NB4 (cell line): ENCODE results near the gene REG1B.
"Not testable (repeated sequence)": the region's sequence is repeated elsewhere in the genome, so short reads cannot be mapped to it uniquely, and the experiment has no call there.

Source experiments
- DNase-seq: peaks from one replicate; pipeline ENCODE4 v3.0.0; 2010; ENCODE audit warnings: low read depth
- H3K4me3 ChIP-seq: one replicate; pipeline ENCODE4 v1.5.1; 2011; ENCODE audit warnings: mild to moderate bottlenecking, low read depth, low read length, moderate library complexity
- MYC ChIP-seq: IDR thresholded peaks from 2 replicates; pipeline ENCODE4 v1.6.1; 2011; ENCODE audit warnings: low read depth, low read length
- POLR2A ChIP-seq: IDR thresholded peaks from 2 replicates; pipeline ENCODE4 v1.6.1; 2011; ENCODE audit warnings: mild to moderate bottlenecking; ENCODE audit not compliant: insufficient read length; ENCODE audit errors: extremely low read depth
- TF ChIP-seq, protein P1 (sequence below): IDR thresholded peaks from one replicate; pipeline ENCODE4 v1.5.1; 2012; ENCODE audit warnings: low read depth, low read length
- TF ChIP-seq, protein P2 (sequence below): IDR thresholded peaks from 2 replicates; pipeline ENCODE4 v1.6.1; 2011; ENCODE audit warnings: low read depth, low read length

REG1B gene

DNA sequence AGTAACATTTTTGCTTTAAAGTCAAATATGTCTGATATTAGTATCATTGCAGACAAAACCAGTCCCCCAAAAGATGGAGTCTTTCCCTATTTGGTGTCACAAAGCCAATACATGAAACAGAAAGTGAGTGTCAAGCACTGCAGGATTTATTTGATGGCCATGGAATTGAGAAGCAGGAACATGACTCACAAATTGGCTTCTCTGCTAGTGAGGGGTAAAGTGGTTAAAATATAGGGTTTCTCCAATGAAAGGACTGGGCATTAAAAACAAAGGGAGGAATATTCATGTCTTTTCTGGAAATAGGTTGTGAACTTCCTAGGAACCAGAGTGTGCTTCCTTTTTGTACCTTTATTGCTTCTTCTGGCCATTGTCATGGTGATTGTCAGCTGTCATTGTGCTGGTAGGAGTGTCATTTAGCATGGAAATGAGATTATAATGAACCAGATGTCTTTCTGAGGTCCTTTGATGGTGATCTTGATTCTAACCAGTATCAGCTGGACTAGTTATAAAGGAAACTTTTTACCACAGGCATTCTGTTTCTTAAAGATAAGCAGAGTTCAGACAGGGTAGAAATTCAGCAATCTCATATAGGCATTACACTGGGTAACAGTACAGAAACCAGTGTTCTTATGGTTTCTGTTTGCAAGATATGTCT lies 4.1 kb downstream of the REG1B start:
- no peak for DNase-seq
- H3K4me3 ChIP-seq: no peak overlapping the region
- TF ChIP-seq, protein P1, sequence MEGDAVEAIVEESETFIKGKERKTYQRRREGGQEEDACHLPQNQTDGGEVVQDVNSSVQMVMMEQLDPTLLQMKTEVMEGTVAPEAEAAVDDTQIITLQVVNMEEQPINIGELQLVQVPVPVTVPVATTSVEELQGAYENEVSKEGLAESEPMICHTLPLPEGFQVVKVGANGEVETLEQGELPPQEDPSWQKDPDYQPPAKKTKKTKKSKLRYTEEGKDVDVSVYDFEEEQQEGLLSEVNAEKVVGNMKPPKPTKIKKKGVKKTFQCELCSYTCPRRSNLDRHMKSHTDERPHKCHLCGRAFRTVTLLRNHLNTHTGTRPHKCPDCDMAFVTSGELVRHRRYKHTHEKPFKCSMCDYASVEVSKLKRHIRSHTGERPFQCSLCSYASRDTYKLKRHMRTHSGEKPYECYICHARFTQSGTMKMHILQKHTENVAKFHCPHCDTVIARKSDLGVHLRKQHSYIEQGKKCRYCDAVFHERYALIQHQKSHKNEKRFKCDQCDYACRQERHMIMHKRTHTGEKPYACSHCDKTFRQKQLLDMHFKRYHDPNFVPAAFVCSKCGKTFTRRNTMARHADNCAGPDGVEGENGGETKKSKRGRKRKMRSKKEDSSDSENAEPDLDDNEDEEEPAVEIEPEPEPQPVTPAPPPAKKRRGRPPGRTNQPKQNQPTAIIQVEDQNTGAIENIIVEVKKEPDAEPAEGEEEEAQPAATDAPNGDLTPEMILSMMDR: no peak
- TF ChIP-seq POLR2A: no peak
- no peak for TF ChIP-seq MYC
- TF ChIP-seq, protein P2, sequence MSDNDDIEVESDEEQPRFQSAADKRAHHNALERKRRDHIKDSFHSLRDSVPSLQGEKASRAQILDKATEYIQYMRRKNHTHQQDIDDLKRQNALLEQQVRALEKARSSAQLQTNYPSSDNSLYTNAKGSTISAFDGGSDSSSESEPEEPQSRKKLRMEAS: no peak

DNA sequence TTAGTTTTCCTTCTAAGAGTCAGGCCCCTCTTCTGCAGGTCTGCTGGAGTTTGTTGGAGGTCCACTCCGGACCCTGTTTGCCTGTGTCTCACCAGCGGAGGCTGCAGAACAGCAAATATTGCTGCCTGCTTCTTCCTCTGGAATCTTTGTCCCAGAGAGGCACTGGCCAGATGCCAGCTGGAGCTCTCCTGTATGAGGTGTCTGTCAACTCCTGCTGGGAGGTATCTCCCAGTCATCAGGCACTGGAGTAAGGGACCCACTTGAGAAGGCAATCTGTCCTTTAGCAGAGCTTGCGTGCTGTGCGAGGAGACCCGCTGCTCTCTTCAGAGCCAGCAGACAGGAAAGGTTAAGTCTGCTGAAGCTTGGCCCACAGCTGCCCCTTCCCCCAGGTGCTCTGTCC lies 4.8 kb downstream of the REG1B start:
- TF ChIP-seq, protein P2: no peak
- TF ChIP-seq, protein P1: no peak
- no peak for TF ChIP-seq MYC
- TF ChIP-seq POLR2A: no peak
- DNase-seq: no peak
- H3K4me3 ChIP-seq: no peak overlapping the region

DNA sequence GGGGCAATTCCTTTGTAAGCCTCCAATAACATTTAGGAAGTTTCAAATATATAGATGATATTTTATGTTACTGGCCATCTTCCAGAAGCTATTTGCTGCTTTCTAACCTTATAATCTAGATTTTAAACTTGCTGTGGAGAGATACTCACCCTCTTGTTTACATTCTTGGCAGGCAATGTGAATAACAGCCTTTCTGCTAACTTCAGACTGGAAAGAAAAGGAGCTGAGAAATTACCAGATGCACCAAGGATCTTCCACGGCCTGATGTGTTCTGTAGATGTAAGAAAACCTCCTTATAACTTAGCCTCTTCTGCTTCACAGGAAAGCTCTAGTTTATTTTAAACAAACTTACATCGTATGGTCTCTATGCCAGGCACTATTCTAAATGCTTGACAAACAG lies 16.7 kb downstream of the REG1B start:
- no peak for TF ChIP-seq MYC
- TF ChIP-seq, protein P1: no peak
- TF ChIP-seq POLR2A: no peak
- TF ChIP-seq, protein P2: no peak
- DNase-seq: no peak
- no peak overlapping the region for H3K4me3 ChIP-seq

DNA sequence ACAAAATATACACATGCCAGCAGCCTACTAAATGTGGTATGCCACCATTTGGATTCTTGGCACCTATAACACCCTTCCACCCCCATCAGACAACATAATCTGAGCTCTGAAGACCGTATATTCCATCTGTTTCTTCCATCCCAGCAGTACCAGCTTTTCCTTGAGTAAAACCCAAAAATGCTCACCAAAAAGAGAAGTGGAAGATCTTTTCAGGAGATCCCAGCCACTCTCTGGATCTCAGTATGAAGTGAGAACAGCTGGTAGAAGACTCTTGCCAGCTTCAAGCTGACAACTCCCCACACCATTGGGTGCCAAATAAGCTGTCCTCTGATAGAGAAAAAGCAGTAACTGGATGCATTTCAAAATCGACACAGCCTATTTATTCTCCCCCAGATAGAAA lies 22.6 kb downstream of the REG1B start:
- no peak for TF ChIP-seq MYC
- TF ChIP-seq, protein P1: no peak
- no peak for TF ChIP-seq POLR2A
- TF ChIP-seq, protein P2: no peak
- H3K4me3 ChIP-seq: no peak overlapping the region
- DNase-seq: no peak

DNA sequence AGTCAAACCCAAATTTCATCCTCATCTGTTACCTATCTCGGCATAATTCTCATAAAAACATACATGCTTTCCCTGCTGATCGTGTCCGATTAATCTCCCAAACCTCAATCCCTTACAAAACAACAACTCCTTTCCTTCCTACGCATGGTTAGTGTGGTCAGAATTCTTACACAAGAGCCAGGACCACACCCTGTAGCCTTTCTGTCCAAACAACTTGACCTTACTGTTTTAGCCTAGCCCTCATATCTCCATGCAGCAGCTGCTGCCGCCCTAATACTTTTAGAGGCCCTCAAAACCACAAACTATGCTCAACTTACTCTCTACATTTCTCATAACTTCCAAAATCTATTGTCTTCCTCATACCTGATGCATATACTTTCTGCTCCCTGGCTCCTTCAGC lies 33.0 kb downstream of the REG1B start:
- not testable (repeated sequence) for DNase-seq, H3K4me3 ChIP-seq

DNA sequence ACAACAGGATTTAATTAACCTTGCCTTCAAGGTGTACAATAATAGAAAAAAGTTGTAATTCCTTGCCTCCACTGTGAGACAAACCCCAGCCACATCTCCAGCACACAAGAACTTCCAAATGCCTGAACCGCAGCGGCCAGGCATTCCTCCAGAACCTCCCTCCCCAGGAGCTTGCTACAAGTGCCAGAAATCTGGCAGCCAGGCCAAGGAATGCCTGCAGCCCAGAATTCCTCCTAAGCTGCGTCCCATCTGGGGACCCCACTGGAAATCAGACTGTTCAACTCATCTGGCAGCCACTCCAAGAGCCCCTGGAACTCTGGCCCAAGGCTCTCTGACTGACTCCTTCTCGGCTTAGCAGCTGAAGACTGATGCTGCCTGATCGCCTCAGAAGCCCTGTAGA lies 34.3 kb downstream of the REG1B start:
- DNase-seq, H3K4me3 ChIP-seq: not testable (repeated sequence)

DNA sequence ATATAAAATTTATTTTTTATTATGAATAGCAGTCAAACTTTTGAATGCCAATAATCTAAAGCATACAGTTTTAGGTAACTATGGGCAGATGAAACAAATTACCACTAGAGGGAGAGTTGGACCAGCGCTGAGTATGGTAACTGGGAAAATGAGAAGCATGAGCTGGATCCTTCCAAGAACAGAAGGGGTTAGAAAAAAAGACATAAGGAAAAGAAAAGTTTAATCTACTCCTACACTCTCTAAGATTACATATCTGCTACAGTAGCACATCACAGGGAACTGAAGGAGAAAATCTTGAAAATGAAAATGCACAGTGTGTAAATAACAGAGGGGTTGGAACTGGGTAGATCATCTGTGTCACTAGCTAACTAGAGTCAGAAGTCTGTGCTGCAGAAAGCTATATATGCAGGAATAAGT lies 46.8 kb downstream of the REG1B start:
- DNase-seq: peak; percentile 23
- TF ChIP-seq, protein P2: no peak
- TF ChIP-seq, protein P1: peak; percentile 46
- H3K4me3 ChIP-seq: no peak overlapping the region
